PC-9 (cell line): Measurements from ENCODE around the gene SMTNL2. TPM values are rescaled to one million over a fixed set of nuclear protein-coding genes. Genes with fewer than 3 reads are reported as not detected.

Experiments used
- BruUV-seq: library from RNA; stranded (reverse); fragments of 400-500 nt; replicated peaks from 2 replicates; lab custom pipeline; 2021; lab: Mats Ljungman, UMichigan
- CTCF ChIA-PET: fragments of 300-600 bp; sonication (Branson Sonifier 250); formaldehyde crosslinking; loops from one replicate; lab custom pipeline; 2022; ENCODE audit warnings: antibody characterized with exemption; lab: Charles Lee
- POLR2A ChIA-PET: fragments of 300-600 bp; sonication (Branson Sonifier 250); formaldehyde crosslinking; loops from one replicate; lab custom pipeline; 2022; ENCODE audit warnings: antibody characterized with exemption; ENCODE audit not compliant: unreplicated experiment; lab: Charles Lee
- DNase-seq, 2 experiments: peaks; one replicate each; pipeline versions ENCODE4 v3.0.0 to v3.0.0-alpha.2; 2015 to 2022; ENCODE audit warnings: mixed read lengths in 1 of 2
- H2AFZ ChIP-seq: fragments of 200-600 bp; sonication (generic); 2 replicates; pipeline ENCODE4 v1.8.1; 2017; ENCODE audit warnings: antibody characterized with exemption
- H3F3A ChIP-seq: fragments of 200-600 bp; sonication (generic); 2 replicates; pipeline ENCODE4 v1.8.1; 2017; ENCODE audit warnings: antibody characterized with exemption, mild to moderate bottlenecking, low read depth; ENCODE audit not compliant: insufficient read depth
- H3K27ac ChIP-seq: fragments of 200-600 bp; sonication (generic); 2 replicates; pipeline ENCODE4 v1.6.1; 2016; ENCODE audit warnings: mixed run types
- H3K27me3 ChIP-seq: fragments of 200-600 bp; sonication (generic); 2 replicates; pipeline ENCODE4 v1.6.1; 2016; ENCODE audit warnings: low read depth, mixed run types; ENCODE audit not compliant: insufficient read depth
- H3K36me3 ChIP-seq: fragments of 200-600 bp; sonication (generic); 2 replicates; pipeline ENCODE4 v1.6.1; 2016; ENCODE audit warnings: low read depth, mixed run types
- H3K4me1 ChIP-seq: fragments of 200-600 bp; sonication (generic); replicated peaks from 2 replicates; pipeline ENCODE4 v1.6.1; 2016; ENCODE audit warnings: mixed run types; ENCODE audit not compliant: insufficient read depth
- H3K4me2 ChIP-seq: fragments of 200-600 bp; sonication (generic); 2 replicates; pipeline ENCODE4 v1.6.1; 2017; ENCODE audit warnings: mixed run types
- H3K4me3 ChIP-seq: fragments of 200-600 bp; sonication (generic); 2 replicates; pipeline ENCODE4 v1.6.1; 2016; ENCODE audit warnings: mixed run types
- H3K79me2 ChIP-seq: fragments of 200-600 bp; sonication (generic); 2 replicates; pipeline ENCODE4 v1.6.1; 2017; ENCODE audit warnings: low read depth, mixed run types
- H3K9me2 ChIP-seq: fragments of 200-600 bp; sonication (generic); 2 replicates; pipeline ENCODE4 v1.8.1; 2017; ENCODE audit warnings: mild to moderate bottlenecking; ENCODE audit not compliant: insufficient read depth
- H3K9me3 ChIP-seq: fragments of 200-600 bp; sonication (generic); 2 replicates; pipeline ENCODE4 v1.8.1; 2016; ENCODE audit warnings: low read depth; ENCODE audit not compliant: insufficient read depth
- H4K20me1 ChIP-seq: fragments of 200-600 bp; sonication (generic); 2 replicates; pipeline ENCODE4 v1.8.1; 2017; ENCODE audit not compliant: insufficient read depth
- CTCF ChIP-seq: fragments of 200-600 bp; sonication (generic); conservative IDR thresholded peaks from 2 replicates; pipeline ENCODE4 v1.6.1; 2017; ENCODE audit warnings: mixed run types, antibody characterized with exemption, mild to moderate bottlenecking, moderate library complexity
- EZH2 ChIP-seq: fragments of 200-600 bp; sonication (generic); IDR thresholded peaks from 2 replicates; pipeline ENCODE4 v1.8.0; 2017; ENCODE audit warnings: antibody characterized with exemption, low read depth
- intact Hi-C: fragments of 100-400 bp; cut with micrococcal nuclease; formaldehyde crosslinking; loops from one replicate; pipeline ENCODE4 v1.10.0; 2022; ENCODE audit not compliant: unreplicated experiment
- total RNA-seq: library from RNA; stranded (reverse); gene quantifications from 2 replicates; pipeline ENCODE4 v1.2.3, GENCODE V29; 2021

Gene SMTNL2
- total RNA-seq, 1 experiment from 2014 or later, result not detected

GRCh38 chr17:4584917-4585637, 748 bp downstream of the SMTNL2 start:
- Histone ChIP-seq H3K27ac (no peak overlapping the region), H3K36me3 (no peaks in the 10 kb centered on the region), H3K4me3 (no peak overlapping the region), H4K20me1 (no peaks in the 10 kb centered on the region), H3F3A (no peaks in the 10 kb centered on the region), H3K4me1 (no peaks in the 10 kb centered on the region), H3K9me2 (no peaks in the 10 kb centered on the region), H3K9me3 (no peaks in the 10 kb centered on the region), H3K79me2 (no peaks in the 10 kb centered on the region), H3K4me2 (no peak overlapping the region), H3K27me3 (peaks cover 66% of the 10 kb centered on the region), H2AFZ (no peak overlapping the region)
- intact Hi-C loops, result no loop called here
- CTCF ChIA-PET, result no interaction called here
- DNase-seq, result no peak
- POLR2A ChIA-PET, result no interaction called here
- no TSS peak for BruUV-seq
- TF ChIP-seq CTCF (no peak), EZH2 (no peak)

- CTCF ChIA-PET, result no interaction called here
- BruUV-seq, result no TSS peak
- peaks cover 70% of the 10 kb centered on the region for H3K27me3 ChIP-seq
Measured at GRCh38 chr17:4585638-4585994, 1.3 kb downstream of the SMTNL2 start.

GRCh38 chr17:4586043-4586442, 1.7 kb downstream of the SMTNL2 start:
- H3K9me2 ChIP-seq, result no peaks in the 10 kb centered on the region
- intact Hi-C loops, result no loop called here
- H3K27ac ChIP-seq, result no peak overlapping the region
- no TSS peak for BruUV-seq
- no peaks in the 10 kb centered on the region for H3K9me3 ChIP-seq
- CTCF ChIA-PET, result no interaction called here
- POLR2A ChIA-PET, result interaction anchor here (0.6 kb wide), 1 partner anchor 317 kb away, joined by 5 read pairs; no protein-coding TSS in a partner anchor
- H3K4me3 ChIP-seq, result no peak overlapping the region
- H2AFZ ChIP-seq, result no peak overlapping the region
- no peaks in the 10 kb centered on the region for H3K79me2 ChIP-seq
- TF ChIP-seq EZH2 (no peak), CTCF (no peak)
- no peaks in the 10 kb centered on the region for H3K4me1 ChIP-seq
- no peak overlapping the region for H3K4me2 ChIP-seq
- H3F3A ChIP-seq, result no peaks in the 10 kb centered on the region
- H3K27me3 ChIP-seq, result peaks cover 74% of the 10 kb centered on the region
- DNase-seq, result no peak
- H4K20me1 ChIP-seq, result no peaks in the 10 kb centered on the region
- H3K36me3 ChIP-seq, result no peaks in the 10 kb centered on the region

More at GRCh38 chr17:4585638-4585994, 1.3 kb downstream of the SMTNL2 start:
- H2AFZ ChIP-seq, result no peak overlapping the region
- intact Hi-C loops, result no loop called here
- POLR2A ChIA-PET, result interaction anchor here (0.6 kb wide), 1 partner anchor 318 kb away, joined by 5 read pairs; no protein-coding TSS in a partner anchor
- TF ChIP-seq EZH2 (no peak), CTCF (no peak)
- H3K4me3 ChIP-seq, result no peak overlapping the region
- H3K4me2 ChIP-seq, result no peak overlapping the region
- no peaks in the 10 kb centered on the region for H3F3A ChIP-seq
- no peaks in the 10 kb centered on the region for H3K9me3 ChIP-seq
- H3K27ac ChIP-seq, result no peak overlapping the region
- no peaks in the 10 kb centered on the region for H3K36me3 ChIP-seq
- DNase-seq, result no peak
- H3K79me2 ChIP-seq, result no peaks in the 10 kb centered on the region
- H4K20me1 ChIP-seq, result no peaks in the 10 kb centered on the region
- H3K9me2 ChIP-seq, result no peaks in the 10 kb centered on the region
- no peaks in the 10 kb centered on the region for H3K4me1 ChIP-seq
